ENCODE data around the gene TSSC4. TPM values are rescaled to one million over a fixed set of nuclear protein-coding genes. Genes with fewer than 3 reads are reported as not detected.

The TSSC4 gene
- total RNA-seq, 4 donors from 2014 or later: 24.2 to 35.5 (median 29.6) TPM

GRCh38 chr11:2421226-2421994 lies 20.9 kb downstream of the TSSC4 start:
- no peak overlapping the region for H3K27ac ChIP-seq
- H3K36me3 ChIP-seq: no peaks in the 10 kb centered on the region
- TF ChIP-seq POLR2A (IDR thresholded peaks at IDR 0.05): no peak
- TF ChIP-seq, protein P1, sequence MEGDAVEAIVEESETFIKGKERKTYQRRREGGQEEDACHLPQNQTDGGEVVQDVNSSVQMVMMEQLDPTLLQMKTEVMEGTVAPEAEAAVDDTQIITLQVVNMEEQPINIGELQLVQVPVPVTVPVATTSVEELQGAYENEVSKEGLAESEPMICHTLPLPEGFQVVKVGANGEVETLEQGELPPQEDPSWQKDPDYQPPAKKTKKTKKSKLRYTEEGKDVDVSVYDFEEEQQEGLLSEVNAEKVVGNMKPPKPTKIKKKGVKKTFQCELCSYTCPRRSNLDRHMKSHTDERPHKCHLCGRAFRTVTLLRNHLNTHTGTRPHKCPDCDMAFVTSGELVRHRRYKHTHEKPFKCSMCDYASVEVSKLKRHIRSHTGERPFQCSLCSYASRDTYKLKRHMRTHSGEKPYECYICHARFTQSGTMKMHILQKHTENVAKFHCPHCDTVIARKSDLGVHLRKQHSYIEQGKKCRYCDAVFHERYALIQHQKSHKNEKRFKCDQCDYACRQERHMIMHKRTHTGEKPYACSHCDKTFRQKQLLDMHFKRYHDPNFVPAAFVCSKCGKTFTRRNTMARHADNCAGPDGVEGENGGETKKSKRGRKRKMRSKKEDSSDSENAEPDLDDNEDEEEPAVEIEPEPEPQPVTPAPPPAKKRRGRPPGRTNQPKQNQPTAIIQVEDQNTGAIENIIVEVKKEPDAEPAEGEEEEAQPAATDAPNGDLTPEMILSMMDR (IDR thresholded peaks at IDR 0.05): no peak
- no peaks in the 10 kb centered on the region for H3K9me3 ChIP-seq
- intact Hi-C loops (cut with DNase I): loop anchor here (2.0 kb wide), 2 partner anchors 117 to 227 kb away; no protein-coding TSS in a partner anchor
- peaks cover 0 to 40% (median 0%) of the 10 kb centered on the region in 4 donors for H3K27me3 ChIP-seq
- WGBS, 2 donors: 67 to 80% methylated on average over 5 to 8 of the region's 19 CpGs
- H3K4me3 ChIP-seq: no peak overlapping the region
- peaks cover 0 to 16% (median 11%) of the 10 kb centered on the region in 3 donors for H3K4me1 ChIP-seq
- no peak for DNase-seq

- H3K36me3 ChIP-seq: no peaks in the 10 kb centered on the region
Observed at GRCh38 chr11:2421996-2422395, 21.4 kb downstream of the TSSC4 start.

DNA sequence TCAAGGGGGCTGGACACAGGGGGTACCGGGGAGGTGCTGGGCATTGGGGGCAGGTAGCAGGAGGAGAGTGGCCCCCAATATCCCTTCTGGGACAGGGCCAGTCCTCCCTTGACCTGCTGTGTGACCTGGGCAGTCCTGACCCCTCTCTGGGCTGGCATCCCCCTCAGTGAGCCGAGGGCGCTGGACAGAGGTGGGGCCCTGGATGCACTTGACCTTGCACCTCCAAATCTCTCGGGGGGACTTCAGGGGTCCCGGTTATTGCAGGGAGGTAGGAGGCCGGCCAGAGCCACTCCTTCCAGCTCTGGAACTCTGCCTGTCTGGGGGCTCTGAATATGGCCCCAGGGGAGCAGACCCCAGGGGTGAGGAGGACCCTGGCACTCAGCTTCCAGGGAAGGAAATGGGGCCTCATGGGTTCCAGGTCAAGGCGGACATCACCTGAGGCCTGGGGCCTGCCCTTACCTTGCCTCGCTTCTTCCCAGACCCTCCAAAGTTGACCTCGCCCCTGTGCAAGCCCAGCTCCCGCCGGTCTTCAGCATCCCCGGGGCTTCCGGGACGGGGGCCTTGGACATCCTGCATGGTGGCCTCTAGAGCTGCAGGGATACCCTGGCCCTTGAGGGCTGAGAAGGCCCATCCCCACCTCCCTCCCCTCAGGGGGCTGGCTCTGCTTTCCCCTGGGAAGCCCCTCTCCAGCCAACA lies 22.1 kb downstream of the TSSC4 start:
- no peaks in the 10 kb centered on the region for H3K36me3 ChIP-seq
- TF ChIP-seq, protein P1 (IDR thresholded peaks at IDR 0.05): no peak
- no peak for TF ChIP-seq POLR2A (IDR thresholded peaks at IDR 0.05)
- peaks cover 0 to 24% (median 11%) of the 10 kb centered on the region in 3 donors for H3K4me1 ChIP-seq
- no peak for DNase-seq
- no peaks in the 10 kb centered on the region for H3K9me3 ChIP-seq
- intact Hi-C loops (cut with DNase I): no loop called here
- WGBS, 2 donors: 80 to 81% methylated on average over 5 to 8 of the region's 14 CpGs
- no peak overlapping the region for H3K27ac ChIP-seq
- H3K27me3 ChIP-seq: peaks cover 0 to 48% (median 0%) of the 10 kb centered on the region in 4 donors
- H3K4me3 ChIP-seq: no peak overlapping the region

More at GRCh38 chr11:2421996-2422395, 21.4 kb downstream of the TSSC4 start:
- 67% methylated on average over 3 of the region's 17 CpGs; no CpG with 5 or more reads in 1 of the 2 donors for WGBS, 2 donors
- H3K4me1 ChIP-seq: peaks cover 0 to 18% (median 11%) of the 10 kb centered on the region in 3 donors
- no peak for TF ChIP-seq POLR2A (IDR thresholded peaks at IDR 0.05)
- TF ChIP-seq, protein P1 (IDR thresholded peaks at IDR 0.05): no peak
- H3K4me3 ChIP-seq: no peak overlapping the region
- no peak for DNase-seq
- H3K9me3 ChIP-seq: no peaks in the 10 kb centered on the region
- no peak overlapping the region for H3K27ac ChIP-seq
- intact Hi-C loops (cut with DNase I): loop anchor here (2.0 kb wide), 2 partner anchors 117 to 227 kb away; no protein-coding TSS in a partner anchor
- peaks cover 0 to 46% (median 0%) of the 10 kb centered on the region in 4 donors for H3K27me3 ChIP-seq

GRCh38 chr11:2423157-2424025 lies 22.8 kb downstream of the TSSC4 start:
- Histone ChIP-seq H3K27ac (no peak overlapping the region), H3K9me3 (no peaks in the 10 kb centered on the region), H3K4me3 (no peak overlapping the region), H3K36me3 (no peaks in the 10 kb centered on the region), H3K4me1 (peaks cover 0 to 24% (median 11%) of the 10 kb centered on the region in 3 donors), H3K27me3 (peaks cover 0 to 48% (median 0%) of the 10 kb centered on the region in 4 donors)
- intact Hi-C loops (cut with DNase I): no loop called here
- TF ChIP-seq, protein P1 (IDR thresholded peaks at IDR 0.05): no peak
- no peak for TF ChIP-seq POLR2A (IDR thresholded peaks at IDR 0.05)
- 77% methylated on average over 20 of the region's 26 CpGs; no CpG with 5 or more reads in 1 of the 2 donors for WGBS, 2 donors
- DNase-seq: no peak
